Measurements from ENCODE around the gene SYT9.

The SYT9 gene

DNA sequence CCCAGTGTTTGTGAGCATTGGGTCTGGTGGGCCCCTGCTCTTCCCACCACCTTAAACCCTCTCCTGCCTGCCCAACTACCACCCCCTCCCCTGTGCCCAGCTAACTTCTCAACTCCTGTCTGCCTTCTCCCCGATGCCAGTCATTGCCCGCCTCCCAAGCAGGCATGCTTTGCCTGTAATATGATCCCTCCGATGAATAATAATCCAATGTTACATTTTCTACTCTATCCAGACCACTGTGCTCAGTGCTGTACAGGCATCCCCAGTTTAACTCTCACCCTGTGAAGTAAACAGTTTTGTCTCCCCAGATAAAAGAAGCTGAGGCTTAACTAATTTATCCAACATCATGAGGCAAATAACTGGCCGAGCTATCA lies 198.1 kb downstream of the SYT9 start:
- Histone ChIP-seq H3K4me1 (ENCODE audit: control insufficient read depth in 5 of 5, insufficient read depth in 5 of 5, low read length in 5 of 5) (peaks cover 0 to 6% (median 0%) of the 10 kb centered on the region in 5 donors), H3K9me3 (ENCODE audit: control insufficient read depth in 5 of 5, low read length in 5 of 5) (no peaks in the 10 kb centered on the region), H3K4me3 (ENCODE audit: low read depth in 1 of 5, low read length in 5 of 5) (no peak overlapping the region), H3K27me3 (ENCODE audit: control insufficient read depth in 5 of 5, insufficient read depth in 4 of 5, low read length in 5 of 5) (peaks cover 0 to 4% (median 0%) of the 10 kb centered on the region in 5 donors), H3K9ac (ENCODE audit: low read length in 5 of 5) (no peak overlapping the region), H3K36me3 (ENCODE audit: control insufficient read depth in 5 of 5, insufficient read depth in 5 of 5, low read length in 5 of 5) (no peaks in the 10 kb centered on the region), H3K27ac (ENCODE audit: low read depth, low read length) (no peak overlapping the region)

- Histone ChIP-seq H3K4me1 (ENCODE audit: control insufficient read depth in 5 of 5, insufficient read depth in 5 of 5, low read length in 5 of 5) (peaks cover 0 to 6% (median 0%) of the 10 kb centered on the region in 5 donors), H3K27ac (ENCODE audit: low read depth, low read length) (no peak overlapping the region), H3K9ac (ENCODE audit: low read length in 5 of 5) (no peak overlapping the region), H3K36me3 (ENCODE audit: control insufficient read depth in 5 of 5, insufficient read depth in 5 of 5, low read length in 5 of 5) (no peaks in the 10 kb centered on the region), H3K4me3 (ENCODE audit: low read depth in 1 of 5, low read length in 5 of 5) (no peak overlapping the region), H3K27me3 (ENCODE audit: control insufficient read depth in 5 of 5, insufficient read depth in 4 of 5, low read length in 5 of 5) (no peaks in the 10 kb centered on the region), H3K9me3 (ENCODE audit: control insufficient read depth in 5 of 5, low read length in 5 of 5) (no peaks in the 10 kb centered on the region)
Observed at GRCh38 chr11:7450836-7451235, 199.1 kb downstream of the SYT9 start.

DNA sequence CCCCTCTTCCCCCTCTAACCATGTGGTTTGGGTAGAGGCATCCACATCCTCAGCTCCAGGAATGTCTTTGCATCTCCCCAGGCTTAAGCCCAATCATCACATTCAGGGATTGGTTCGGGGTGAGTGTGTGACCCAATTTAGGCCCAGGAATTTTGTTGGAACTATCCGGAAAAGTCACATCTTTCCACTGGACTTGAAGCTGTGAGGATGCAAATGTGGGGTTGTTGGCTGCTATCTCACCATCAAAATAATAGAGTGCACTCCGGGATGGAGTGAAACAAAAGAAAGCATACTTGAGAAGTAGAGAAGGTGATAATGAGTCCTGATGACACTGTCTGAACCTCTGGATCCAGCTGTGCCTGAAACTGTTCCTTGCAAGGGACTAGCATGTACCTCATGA lies 199.8 kb downstream of the SYT9 start:
- Histone ChIP-seq H3K27me3 (ENCODE audit: control insufficient read depth in 5 of 5, insufficient read depth in 4 of 5, low read length in 5 of 5) (no peaks in the 10 kb centered on the region), H3K4me1 (ENCODE audit: control insufficient read depth in 5 of 5, insufficient read depth in 5 of 5, low read length in 5 of 5) (peaks cover 0 to 6% (median 0%) of the 10 kb centered on the region in 5 donors), H3K4me3 (ENCODE audit: low read depth in 1 of 5, low read length in 5 of 5) (no peak overlapping the region), H3K9me3 (ENCODE audit: control insufficient read depth in 5 of 5, low read length in 5 of 5) (no peaks in the 10 kb centered on the region), H3K27ac (ENCODE audit: low read depth, low read length) (no peak overlapping the region), H3K36me3 (ENCODE audit: control insufficient read depth in 5 of 5, insufficient read depth in 5 of 5, low read length in 5 of 5) (no peaks in the 10 kb centered on the region), H3K9ac (ENCODE audit: low read length in 5 of 5) (no peak overlapping the region)

DNA sequence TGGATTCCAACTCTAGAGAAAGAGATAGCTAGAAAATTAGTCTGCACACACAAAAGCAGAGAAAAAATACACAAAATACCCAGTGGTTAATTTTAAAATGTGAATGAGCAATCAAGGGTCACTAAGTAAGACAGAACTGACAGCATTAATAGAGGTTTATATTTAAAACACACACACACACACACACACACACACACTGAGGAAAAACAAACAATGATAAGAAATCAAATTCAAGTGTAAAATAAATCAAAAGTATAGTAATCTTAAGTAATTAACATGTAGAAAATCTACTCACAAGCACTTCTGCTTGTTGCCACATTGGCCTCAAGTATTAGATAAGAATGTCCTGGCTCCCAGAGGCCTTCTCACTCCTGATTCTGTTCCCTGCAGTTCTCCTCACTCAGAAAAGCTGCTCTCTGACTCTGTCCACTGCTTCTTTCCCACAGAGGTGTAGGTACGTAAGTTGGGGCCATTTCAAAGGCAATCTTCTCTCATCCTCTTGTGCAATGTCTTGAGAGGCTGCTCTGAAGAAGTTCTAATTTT lies 200.3 kb downstream of the SYT9 start:
- no peak overlapping the region for H3K27ac ChIP-seq (ENCODE audit: low read depth, low read length)
- no peaks in the 10 kb centered on the region for H3K36me3 ChIP-seq (ENCODE audit: control insufficient read depth in 5 of 5, insufficient read depth in 5 of 5, low read length in 5 of 5)
- H3K4me1 ChIP-seq (ENCODE audit: control insufficient read depth in 5 of 5, insufficient read depth in 5 of 5, low read length in 5 of 5) = peaks cover 0 to 6% (median 0%) of the 10 kb centered on the region in 5 donors
- no peaks in the 10 kb centered on the region for H3K27me3 ChIP-seq (ENCODE audit: control insufficient read depth in 5 of 5, insufficient read depth in 4 of 5, low read length in 5 of 5)
- H3K9me3 ChIP-seq (ENCODE audit: control insufficient read depth in 5 of 5, low read length in 5 of 5) = no peaks in the 10 kb centered on the region
- H3K4me3 ChIP-seq (ENCODE audit: low read depth in 1 of 5, low read length in 5 of 5) = no peak overlapping the region
- H3K9ac ChIP-seq (ENCODE audit: low read length in 5 of 5) = no peak overlapping the region

GRCh38 chr11:7454854-7455253 lies 203.2 kb downstream of the SYT9 start:
- H3K27ac ChIP-seq (ENCODE audit: low read depth, low read length) = no peak overlapping the region
- H3K9ac ChIP-seq (ENCODE audit: low read length in 5 of 5) = no peak overlapping the region
- H3K36me3 ChIP-seq (ENCODE audit: control insufficient read depth in 5 of 5, insufficient read depth in 5 of 5, low read length in 5 of 5) = no peaks in the 10 kb centered on the region
- H3K4me1 ChIP-seq (ENCODE audit: control insufficient read depth in 5 of 5, insufficient read depth in 5 of 5, low read length in 5 of 5) = peaks cover 0 to 1% (median 0%) of the 10 kb centered on the region in 5 donors
- no peaks in the 10 kb centered on the region for H3K27me3 ChIP-seq (ENCODE audit: control insufficient read depth in 5 of 5, insufficient read depth in 4 of 5, low read length in 5 of 5)
- no peaks in the 10 kb centered on the region for H3K9me3 ChIP-seq (ENCODE audit: control insufficient read depth in 5 of 5, low read length in 5 of 5)
- H3K4me3 ChIP-seq (ENCODE audit: low read depth in 1 of 5, low read length in 5 of 5) = no peak overlapping the region

DNA sequence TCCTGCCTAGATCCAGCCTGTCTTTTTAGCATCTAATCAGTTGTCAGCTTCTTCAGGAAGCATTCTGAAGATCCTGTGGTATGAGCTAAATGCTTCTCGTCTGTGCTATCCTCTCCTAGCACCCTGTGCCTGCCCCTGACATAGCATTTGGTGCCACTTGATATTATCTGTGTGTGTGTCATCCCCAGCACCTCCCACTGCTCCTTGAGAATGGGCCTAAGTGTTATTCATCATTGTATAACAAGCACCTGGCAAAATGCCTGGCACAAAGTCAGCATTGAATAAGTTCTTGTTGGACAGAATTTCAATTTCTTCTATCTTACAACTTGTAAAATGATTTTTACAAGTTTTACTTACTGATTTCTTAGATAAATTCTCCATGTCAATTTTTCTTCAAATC lies 205.5 kb downstream of the SYT9 start:
- Histone ChIP-seq H3K27ac (ENCODE audit: low read depth, low read length) (no peak overlapping the region), H3K4me3 (ENCODE audit: low read depth in 1 of 5, low read length in 5 of 5) (no peak overlapping the region), H3K9ac (ENCODE audit: low read length in 5 of 5) (no peak overlapping the region), H3K27me3 (ENCODE audit: control insufficient read depth in 5 of 5, insufficient read depth in 4 of 5, low read length in 5 of 5) (no peaks in the 10 kb centered on the region), H3K36me3 (ENCODE audit: control insufficient read depth in 5 of 5, insufficient read depth in 5 of 5, low read length in 5 of 5) (no peaks in the 10 kb centered on the region), H3K9me3 (ENCODE audit: control insufficient read depth in 5 of 5, low read length in 5 of 5) (no peaks in the 10 kb centered on the region), H3K4me1 (ENCODE audit: control insufficient read depth in 5 of 5, insufficient read depth in 5 of 5, low read length in 5 of 5) (no peaks in the 10 kb centered on the region)

- no peaks in the 10 kb centered on the region for H3K27me3 ChIP-seq (ENCODE audit: control insufficient read depth in 5 of 5, insufficient read depth in 4 of 5, low read length in 5 of 5)
Observed at GRCh38 chr11:7462706-7463105, 211.0 kb downstream of the SYT9 start.

GRCh38 chr11:7467652-7468051 lies 215.9 kb downstream of the SYT9 start:
- no peak overlapping the region for H3K27ac ChIP-seq (ENCODE audit: low read depth, low read length)
- H3K4me3 ChIP-seq (ENCODE audit: low read depth in 1 of 5, low read length in 5 of 5) = no peak overlapping the region
- no peaks in the 10 kb centered on the region for H3K36me3 ChIP-seq (ENCODE audit: control insufficient read depth in 5 of 5, insufficient read depth in 5 of 5, low read length in 5 of 5)
- no peaks in the 10 kb centered on the region for H3K4me1 ChIP-seq (ENCODE audit: control insufficient read depth in 5 of 5, insufficient read depth in 5 of 5, low read length in 5 of 5)
- no peaks in the 10 kb centered on the region for H3K27me3 ChIP-seq (ENCODE audit: control insufficient read depth in 5 of 5, insufficient read depth in 4 of 5, low read length in 5 of 5)
- H3K9me3 ChIP-seq (ENCODE audit: control insufficient read depth in 5 of 5, low read length in 5 of 5) = no peaks in the 10 kb centered on the region
- no peak overlapping the region for H3K9ac ChIP-seq (ENCODE audit: low read length in 5 of 5)

More at GRCh38 chr11:7462706-7463105, 211.0 kb downstream of the SYT9 start:
- no peak overlapping the region for H3K9ac ChIP-seq (ENCODE audit: low read length in 5 of 5)
- no peak overlapping the region for H3K27ac ChIP-seq (ENCODE audit: low read depth, low read length)
- no peaks in the 10 kb centered on the region for H3K36me3 ChIP-seq (ENCODE audit: control insufficient read depth in 5 of 5, insufficient read depth in 5 of 5, low read length in 5 of 5)
- no peaks in the 10 kb centered on the region for H3K4me1 ChIP-seq (ENCODE audit: control insufficient read depth in 5 of 5, insufficient read depth in 5 of 5, low read length in 5 of 5)
- no peaks in the 10 kb centered on the region for H3K9me3 ChIP-seq (ENCODE audit: control insufficient read depth in 5 of 5, low read length in 5 of 5)
- no peak overlapping the region for H3K4me3 ChIP-seq (ENCODE audit: low read depth in 1 of 5, low read length in 5 of 5)

- no peak overlapping the region for H3K9ac ChIP-seq (ENCODE audit: low read length in 5 of 5)
- H3K4me1 ChIP-seq (ENCODE audit: control insufficient read depth in 5 of 5, insufficient read depth in 5 of 5, low read length in 5 of 5) = peaks cover 0 to 8% (median 3%) of the 10 kb centered on the region in 5 donors
- no peaks in the 10 kb centered on the region for H3K27me3 ChIP-seq (ENCODE audit: control insufficient read depth in 5 of 5, insufficient read depth in 4 of 5, low read length in 5 of 5)
- no peak overlapping the region for H3K27ac ChIP-seq (ENCODE audit: low read depth, low read length)
- no peaks in the 10 kb centered on the region for H3K9me3 ChIP-seq (ENCODE audit: control insufficient read depth in 5 of 5, low read length in 5 of 5)
- no peak overlapping the region for H3K4me3 ChIP-seq (ENCODE audit: low read depth in 1 of 5, low read length in 5 of 5)
- no peaks in the 10 kb centered on the region for H3K36me3 ChIP-seq (ENCODE audit: control insufficient read depth in 5 of 5, insufficient read depth in 5 of 5, low read length in 5 of 5)
Observed at GRCh38 chr11:7469351-7469865, 217.7 kb downstream of the SYT9 start.

GRCh38 chr11:7471071-7471470 lies 219.4 kb downstream of the SYT9 start:
- peaks cover 0 to 8% (median 3%) of the 10 kb centered on the region in 5 donors for H3K4me1 ChIP-seq (ENCODE audit: control insufficient read depth in 5 of 5, insufficient read depth in 5 of 5, low read length in 5 of 5)
- H3K4me3 ChIP-seq (ENCODE audit: low read depth in 1 of 5, low read length in 5 of 5) = no peak overlapping the region
- no peaks in the 10 kb centered on the region for H3K9me3 ChIP-seq (ENCODE audit: control insufficient read depth in 5 of 5, low read length in 5 of 5)
- H3K36me3 ChIP-seq (ENCODE audit: control insufficient read depth in 5 of 5, insufficient read depth in 5 of 5, low read length in 5 of 5) = no peaks in the 10 kb centered on the region
- no peaks in the 10 kb centered on the region for H3K27me3 ChIP-seq (ENCODE audit: control insufficient read depth in 5 of 5, insufficient read depth in 4 of 5, low read length in 5 of 5)
- H3K27ac ChIP-seq (ENCODE audit: low read depth, low read length) = no peak overlapping the region
- H3K9ac ChIP-seq (ENCODE audit: low read length in 5 of 5) = no peak overlapping the region
